PC-3 (cell line): ENCODE measurements around the gene NARS2.

Experiments
- CTCF ChIP-seq: fragments of 300-600 bp; sonication (generic); conservative IDR thresholded peaks from 2 replicates; pipeline ENCODE4 v1.5.1; 2017; ENCODE audit warnings: antibody characterized with exemption, low read depth, mild to moderate bottlenecking, low read length
- EZH2 ChIP-seq: fragments of 300-600 bp; sonication (generic); IDR thresholded peaks from one replicate; pipeline ENCODE4 v1.6.1; 2017; ENCODE audit warnings: antibody characterized with exemption, mild to moderate bottlenecking, low read length; ENCODE audit not compliant: unreplicated experiment

GRCh38 chr11:78492973-78493372 lies 81.7 kb downstream of the NARS2 start:
- TF ChIP-seq CTCF, result no peak
- TF ChIP-seq EZH2, result no peak
